ENCODE results near the gene TRIM46. TPM values are rescaled to one million over a fixed set of nuclear protein-coding genes. Genes with fewer than 3 reads are reported as not detected.
A peak's percentile ranks its signal among the peaks of the same experiment; 100 is the strongest.

Gene TRIM46, protein sequence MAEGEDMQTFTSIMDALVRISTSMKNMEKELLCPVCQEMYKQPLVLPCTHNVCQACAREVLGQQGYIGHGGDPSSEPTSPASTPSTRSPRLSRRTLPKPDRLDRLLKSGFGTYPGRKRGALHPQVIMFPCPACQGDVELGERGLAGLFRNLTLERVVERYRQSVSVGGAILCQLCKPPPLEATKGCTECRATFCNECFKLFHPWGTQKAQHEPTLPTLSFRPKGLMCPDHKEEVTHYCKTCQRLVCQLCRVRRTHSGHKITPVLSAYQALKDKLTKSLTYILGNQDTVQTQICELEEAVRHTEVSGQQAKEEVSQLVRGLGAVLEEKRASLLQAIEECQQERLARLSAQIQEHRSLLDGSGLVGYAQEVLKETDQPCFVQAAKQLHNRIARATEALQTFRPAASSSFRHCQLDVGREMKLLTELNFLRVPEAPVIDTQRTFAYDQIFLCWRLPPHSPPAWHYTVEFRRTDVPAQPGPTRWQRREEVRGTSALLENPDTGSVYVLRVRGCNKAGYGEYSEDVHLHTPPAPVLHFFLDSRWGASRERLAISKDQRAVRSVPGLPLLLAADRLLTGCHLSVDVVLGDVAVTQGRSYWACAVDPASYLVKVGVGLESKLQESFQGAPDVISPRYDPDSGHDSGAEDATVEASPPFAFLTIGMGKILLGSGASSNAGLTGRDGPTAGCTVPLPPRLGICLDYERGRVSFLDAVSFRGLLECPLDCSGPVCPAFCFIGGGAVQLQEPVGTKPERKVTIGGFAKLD
- total RNA-seq, result 1 to 10 TPM; 1.6 to 3.4 TPM
- polyA plus RNA-seq, result 1 to 10 TPM in 1 of 2 donors, under 1 TPM in 1; 0.50 to 2.1 TPM
- long read RNA-seq, donor 1, partial matches to known transcripts, result 0 of 1 reads
- long read RNA-seq, donor 1, other reads (novel, unspliced or antisense), result 1 of 1 reads
- long read RNA-seq, donor 2, partial matches to known transcripts, result 1 of 1 reads
- long read RNA-seq, donor 2, other reads (novel, unspliced or antisense), result 0 of 1 reads

GRCh38 chr1:155173478-155174323, at the start of gene TRIM46:
Gene TRIM46 (plus strand): TSS chr1:155173849. CDS start chr1:155173967, 118 bp downstream.
- 0 to 1% methylated on average over 36 to 38 of the region's 38 CpGs for WGBS, 2 donors
- H3K4me3 ChIP-seq (ENCODE audit: low read length in 2 of 2), result peak within 1 kb of the TSS; percentile 68 to 86
- peak; percentile 67 to 79 for DNase-seq
- peaks cover 0 to 3% of the 10 kb centered on the region in 2 donors for H3K36me3 ChIP-seq (ENCODE audit: control insufficient read depth in 1 of 2, insufficient read depth in 2 of 2, low read length in 1 of 2)
- H3K27me3 ChIP-seq (ENCODE audit: control insufficient read depth in 1 of 2, insufficient read depth in 2 of 2, low read length in 1 of 2), result no peaks in the 10 kb centered on the region
- H3K27ac ChIP-seq (ENCODE audit: low read depth in 1 of 2, low read length in 2 of 2), result peak within 1 kb of the TSS in 1 of 2 donors; percentile 71
- intact Hi-C loops (cut with DNase I), result no loop called here
- no peaks in the 10 kb centered on the region for H3K9me3 ChIP-seq (ENCODE audit: control insufficient read depth, low read length)
- ATAC-seq (ENCODE audit: low FRiP score), result no peak
- H3K4me1 ChIP-seq (ENCODE audit: control insufficient read depth in 1 of 2, insufficient read depth in 2 of 2, low read length in 2 of 2), result no peaks in the 10 kb centered on the region

DNA sequence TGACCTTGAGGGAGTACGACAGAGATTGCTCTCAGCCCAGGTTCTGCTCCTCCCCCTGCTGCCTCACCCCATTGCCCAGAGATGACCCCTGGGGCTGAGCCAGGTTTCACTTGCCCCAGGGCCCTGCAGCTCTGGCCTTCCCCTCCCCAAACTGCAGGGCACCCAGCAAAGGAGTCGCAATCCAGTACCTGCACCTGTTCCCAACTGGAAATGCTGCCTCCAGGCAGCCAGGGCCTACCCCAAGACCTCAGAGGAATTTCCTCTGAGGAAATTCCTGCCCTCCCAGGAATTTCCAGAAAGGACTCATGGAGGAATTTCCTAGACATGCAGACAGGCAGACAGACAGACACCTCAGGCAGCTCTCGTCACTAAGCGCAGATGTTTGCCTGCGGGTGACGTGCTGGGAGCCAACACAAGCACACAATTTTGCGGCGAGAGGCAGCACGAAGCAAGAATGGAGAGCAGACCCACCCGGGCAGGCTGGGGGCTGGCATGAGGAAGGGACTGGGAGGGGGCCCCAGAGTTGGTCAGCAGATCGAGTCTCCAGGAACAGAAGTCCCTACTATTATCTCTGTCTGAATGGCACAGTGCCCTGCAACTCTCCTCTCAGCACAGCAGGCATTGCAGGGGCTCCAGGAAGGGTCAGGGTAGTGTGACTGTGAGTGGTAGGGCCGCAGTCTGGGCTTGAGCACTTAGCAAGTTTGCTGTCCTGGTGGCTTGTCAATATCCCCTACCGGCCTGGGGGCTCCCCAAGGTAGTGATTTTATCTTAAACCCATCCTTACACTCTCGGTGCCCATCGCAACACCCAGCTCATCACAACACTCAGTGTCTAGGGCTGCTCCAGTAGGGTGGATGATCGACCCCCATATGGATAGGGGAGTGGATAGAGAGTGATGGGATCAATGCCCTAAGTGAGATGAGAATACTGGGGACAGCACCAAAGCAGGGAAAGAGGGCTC, 48.9 kb upstream of the TRIM46 start:
- H3K4me3 ChIP-seq (ENCODE audit: low read length in 2 of 2), result no peak overlapping the region
- WGBS, 2 donors, result 83 to 86% methylated on average over 16 of the region's 16 CpGs
- H3K36me3 ChIP-seq (ENCODE audit: control insufficient read depth in 1 of 2, insufficient read depth in 2 of 2, low read length in 1 of 2), result no peaks in the 10 kb centered on the region
- H3K27me3 ChIP-seq (ENCODE audit: control insufficient read depth in 1 of 2, insufficient read depth in 2 of 2, low read length in 1 of 2), result no peaks in the 10 kb centered on the region
- no peak overlapping the region for H3K27ac ChIP-seq (ENCODE audit: low read depth in 1 of 2, low read length in 2 of 2)
- ATAC-seq (ENCODE audit: low FRiP score) (no peak), DNase-seq (no peak)
- no peaks in the 10 kb centered on the region for H3K4me1 ChIP-seq (ENCODE audit: control insufficient read depth in 1 of 2, insufficient read depth in 2 of 2, low read length in 2 of 2)
- no peaks in the 10 kb centered on the region for H3K9me3 ChIP-seq (ENCODE audit: control insufficient read depth, low read length)
- intact Hi-C loops (cut with DNase I), result loop anchor here (5.0 kb wide), 1 partner anchor 32 kb away; no protein-coding TSS in a partner anchor

DNA sequence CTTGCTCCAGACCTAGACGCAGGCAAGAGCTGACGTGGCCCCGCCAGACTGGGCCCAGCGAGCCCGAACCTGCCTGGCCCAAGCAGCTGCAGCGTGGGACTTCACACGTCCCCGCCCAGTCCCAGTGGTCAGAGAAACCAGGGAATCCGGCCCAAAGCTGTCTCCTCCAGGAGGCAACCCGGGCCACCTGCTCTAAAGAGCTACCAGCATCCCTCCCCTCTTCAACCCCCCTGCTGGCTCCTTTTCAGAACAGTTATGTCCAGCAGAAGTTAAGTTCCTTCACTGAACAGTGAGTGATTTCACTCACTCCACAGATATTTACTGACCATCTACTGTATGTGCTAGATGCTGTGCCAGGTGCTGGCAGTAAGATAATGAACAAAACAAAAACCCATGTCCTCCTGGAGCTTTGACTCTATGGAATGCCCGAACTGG, 48.1 kb upstream of the TRIM46 start:
- H3K4me1 ChIP-seq (ENCODE audit: control insufficient read depth in 1 of 2, insufficient read depth in 2 of 2, low read length in 2 of 2), result no peaks in the 10 kb centered on the region

GRCh38 chr1:155125946-155126555, 47.6 kb upstream of the TRIM46 start:
- intact Hi-C loops (cut with DNase I), result loop anchor here (5.0 kb wide), 1 partner anchor 34 kb away; no protein-coding TSS in a partner anchor
- Histone ChIP-seq H3K27ac (ENCODE audit: low read depth in 1 of 2, low read length in 2 of 2) (no peak overlapping the region), H3K36me3 (ENCODE audit: control insufficient read depth in 1 of 2, insufficient read depth in 2 of 2, low read length in 1 of 2) (no peaks in the 10 kb centered on the region), H3K27me3 (ENCODE audit: control insufficient read depth in 1 of 2, insufficient read depth in 2 of 2, low read length in 1 of 2) (no peaks in the 10 kb centered on the region), H3K9me3 (ENCODE audit: control insufficient read depth, low read length) (no peaks in the 10 kb centered on the region), H3K4me3 (ENCODE audit: low read length in 2 of 2) (no peak overlapping the region), H3K4me1 (ENCODE audit: control insufficient read depth in 1 of 2, insufficient read depth in 2 of 2, low read length in 2 of 2) (no peaks in the 10 kb centered on the region)
- DNase-seq, result peak; percentile 66 to 82
- peak; percentile 70 for ATAC-seq (ENCODE audit: low FRiP score)
- 24 to 26% methylated on average over 53 of the region's 53 CpGs for WGBS, 2 donors

More for the DNA sequence above, 48.1 kb upstream of the TRIM46 start:
- no peak overlapping the region for H3K4me3 ChIP-seq (ENCODE audit: low read length in 2 of 2)
- DNase-seq, result no peak
- no peak overlapping the region for H3K27ac ChIP-seq (ENCODE audit: low read depth in 1 of 2, low read length in 2 of 2)
- ATAC-seq (ENCODE audit: low FRiP score), result no peak
- 79 to 85% methylated on average over 11 of the region's 11 CpGs for WGBS, 2 donors
- intact Hi-C loops (cut with DNase I), result loop anchor here (5.0 kb wide), 1 partner anchor 33 kb away; no protein-coding TSS in a partner anchor
- no peaks in the 10 kb centered on the region for H3K9me3 ChIP-seq (ENCODE audit: control insufficient read depth, low read length)
- H3K36me3 ChIP-seq (ENCODE audit: control insufficient read depth in 1 of 2, insufficient read depth in 2 of 2, low read length in 1 of 2), result no peaks in the 10 kb centered on the region
- H3K27me3 ChIP-seq (ENCODE audit: control insufficient read depth in 1 of 2, insufficient read depth in 2 of 2, low read length in 1 of 2), result no peaks in the 10 kb centered on the region

GRCh38 chr1:155126556-155127104, 47.0 kb upstream of the TRIM46 start:
- WGBS, 2 donors, result 0 to 1% methylated on average over 29 to 32 of the region's 32 CpGs

DNA sequence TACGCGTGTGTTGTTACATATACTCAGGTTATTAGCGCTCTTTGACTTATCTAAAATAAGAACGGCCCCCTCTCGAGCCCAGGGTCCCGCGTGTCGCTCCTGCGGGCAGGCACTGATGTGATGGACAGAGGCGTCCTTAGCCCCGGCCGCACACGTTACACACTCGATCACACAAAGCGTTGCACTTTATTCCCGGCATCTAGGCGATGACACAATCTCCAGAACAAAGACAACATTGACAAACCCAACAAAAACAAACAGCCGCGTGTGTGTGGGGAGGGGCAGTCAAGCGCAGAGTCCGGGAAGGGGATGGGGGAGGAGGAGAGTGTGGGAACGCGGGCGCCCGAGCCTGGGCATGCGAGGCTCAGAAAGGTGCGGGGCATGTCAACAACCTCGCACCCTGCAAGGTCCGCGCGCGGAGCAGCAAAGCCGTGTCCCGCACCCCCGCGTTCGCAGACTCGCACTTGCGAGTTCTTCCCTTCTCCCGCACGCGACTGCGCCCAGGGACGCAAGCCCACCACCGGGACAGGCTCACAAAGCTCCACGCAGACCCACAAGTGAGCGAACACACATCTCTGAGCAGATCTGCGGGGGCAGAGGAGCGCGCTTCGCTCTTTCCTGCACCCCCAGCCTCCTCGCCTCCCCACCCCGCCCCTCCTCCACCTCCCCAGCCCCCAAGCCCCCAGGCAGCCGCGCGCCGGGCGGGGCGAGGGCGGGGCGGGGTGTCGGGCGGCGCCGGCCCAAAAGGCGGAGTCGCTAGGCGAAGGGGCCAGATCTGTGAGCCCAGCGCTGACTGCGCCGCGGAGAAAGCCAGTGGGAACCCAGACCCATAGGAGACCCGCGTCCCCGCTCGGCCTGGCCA, 46.3 kb upstream of the TRIM46 start, which contains the start of gene EFNA1:
Gene EFNA1, plus strand, starts transcription at position 772 of the 862 bp plus-strand sequence. CDS start 102 bp downstream, outside the sequence.
- no peaks in the 10 kb centered on the region for H3K4me1 ChIP-seq (ENCODE audit: control insufficient read depth in 1 of 2, insufficient read depth in 2 of 2, low read length in 2 of 2)
- intact Hi-C loops (cut with DNase I), result loop anchor here (5.0 kb wide), 1 partner anchor 35 kb away; no protein-coding TSS in a partner anchor
- ATAC-seq (ENCODE audit: low FRiP score), result peak; percentile 72
- 0% methylated on average over 50 to 76 of the region's 76 CpGs for WGBS, 2 donors
- H3K27me3 ChIP-seq (ENCODE audit: control insufficient read depth in 1 of 2, insufficient read depth in 2 of 2, low read length in 1 of 2), result no peaks in the 10 kb centered on the region
- H3K4me3 ChIP-seq (ENCODE audit: low read length in 2 of 2), result peak within 1 kb of the TSS; percentile 1 to 18
- DNase-seq, result peak; percentile 71 to 88
- no peaks in the 10 kb centered on the region for H3K9me3 ChIP-seq (ENCODE audit: control insufficient read depth, low read length)
- H3K27ac ChIP-seq (ENCODE audit: low read depth in 1 of 2, low read length in 2 of 2), result no peak within 1 kb of the TSS
- H3K36me3 ChIP-seq (ENCODE audit: control insufficient read depth in 1 of 2, insufficient read depth in 2 of 2, low read length in 1 of 2), result no peaks in the 10 kb centered on the region

More at GRCh38 chr1:155126556-155127104, 47.0 kb upstream of the TRIM46 start:
- intact Hi-C loops (cut with DNase I), result loop anchor here (5.0 kb wide), 1 partner anchor 34 kb away; no protein-coding TSS in a partner anchor
- Histone ChIP-seq H3K4me3 (ENCODE audit: low read length in 2 of 2) (no peak overlapping the region), H3K4me1 (ENCODE audit: control insufficient read depth in 1 of 2, insufficient read depth in 2 of 2, low read length in 2 of 2) (no peaks in the 10 kb centered on the region), H3K9me3 (ENCODE audit: control insufficient read depth, low read length) (no peaks in the 10 kb centered on the region), H3K36me3 (ENCODE audit: control insufficient read depth in 1 of 2, insufficient read depth in 2 of 2, low read length in 1 of 2) (no peaks in the 10 kb centered on the region), H3K27ac (ENCODE audit: low read depth in 1 of 2, low read length in 2 of 2) (no peak overlapping the region), H3K27me3 (ENCODE audit: control insufficient read depth in 1 of 2, insufficient read depth in 2 of 2, low read length in 1 of 2) (no peaks in the 10 kb centered on the region)
- ATAC-seq (ENCODE audit: low FRiP score) (peak; percentile 9), DNase-seq (no peak)

Measured in aorta (tissue), 5 donors.